Activated T-helper 9 cell treated with anti-CD3 and anti-CD28 coated beads, Interleukin-2, amount 50 U/mL, for 16 hours (primary cell): Measurements from ENCODE around the gene ZNF521.
"Not testable (repeated sequence)": the region's sequence is repeated elsewhere in the genome, so short reads cannot be mapped to it uniquely, and the experiment has no call there.

Experiments used
- DNase-seq: peaks from one replicate; pipeline ENCODE4 v3.0.0-alpha.2; 2020; ENCODE audit warnings: low read depth

Gene ZNF521

GRCh38 chr18:25033175-25033574 is 318.8 kb downstream of the ZNF521 start:
- DNase-seq: not testable (repeated sequence)

GRCh38 chr18:25029802-25030201 is 322.2 kb downstream of the ZNF521 start:
- DNase-seq: no peak

GRCh38 chr18:25019931-25020330 is 332.0 kb downstream of the ZNF521 start:
- DNase-seq: no peak

GRCh38 chr18:25019086-25019860 is 332.7 kb downstream of the ZNF521 start:
- DNase-seq: no peak

- no peak for DNase-seq
Observed at GRCh38 chr18:25016666-25017065, 335.3 kb downstream of the ZNF521 start.

- DNase-seq: no peak
Observed at GRCh38 chr18:25016181-25016580, 335.8 kb downstream of the ZNF521 start.
